SU-DHL-6 (cell line): ENCODE data around the gene IGFBP6.
"Not testable (repeated sequence)": the region's sequence is repeated elsewhere in the genome, so short reads cannot be mapped to it uniquely, and the experiment has no call there.

Experiments used
- H2AFZ ChIP-seq: fragments of 200-600 bp; sonication (generic); 2 replicates; pipeline ENCODE4 v1.6.1; 2014; ENCODE audit warnings: low read depth, mild to moderate bottlenecking, moderate library complexity, mixed read lengths, antibody characterized with exemption, low read length; ENCODE audit not compliant: severe bottlenecking
- H3F3A ChIP-seq: fragments of 200-600 bp; shearing (Covaris generic); 2 replicates; pipeline ENCODE4 v1.6.0; 2016; ENCODE audit warnings: antibody characterized with exemption, mild to moderate bottlenecking; ENCODE audit not compliant: insufficient read depth
- H3K27ac ChIP-seq: fragments of 200-600 bp; sonication (generic); 2 replicates; pipeline ENCODE4 v1.5.1; 2016; ENCODE audit warnings: low read depth, mild to moderate bottlenecking, low read length, moderate library complexity, mixed read lengths
- H3K27me3 ChIP-seq: fragments of 200-600 bp; sonication (generic), shearing (Covaris generic); 2 replicates; pipeline ENCODE4 v1.6.0; 2014; ENCODE audit warnings: mild to moderate bottlenecking, low read length
- H3K36me3 ChIP-seq: fragments of 200-600 bp; sonication (generic); 2 replicates; pipeline ENCODE4 v1.6.1; 2014; ENCODE audit warnings: mild to moderate bottlenecking, low read length, mixed read lengths
- H3K4me2 ChIP-seq: fragments of 300-600, 200-600 bp; shearing (Covaris generic), sonication (generic); 2 replicates; pipeline ENCODE4 v1.6.0; 2014; ENCODE audit warnings: low read length, low read depth, mild to moderate bottlenecking; ENCODE audit not compliant: poor library complexity, severe bottlenecking
- H3K4me3 ChIP-seq: fragments of 200-600 bp; sonication (generic); 2 replicates; pipeline ENCODE4 v1.5.1; 2014; ENCODE audit warnings: antibody characterized with exemption, low read length, mild to moderate bottlenecking, mixed read lengths; ENCODE audit not compliant: insufficient read depth, poor library complexity, severe bottlenecking
- H3K79me2 ChIP-seq: fragments of 200-600 bp; sonication (generic); 2 replicates; pipeline ENCODE4 v1.6.1; 2014; ENCODE audit warnings: mild to moderate bottlenecking, low read length, moderate library complexity; ENCODE audit not compliant: insufficient read depth
- H3K9ac ChIP-seq: fragments of 200-600 bp; sonication (generic); 2 replicates; pipeline ENCODE4 v1.7.0; 2014; ENCODE audit warnings: mild to moderate bottlenecking, low read length
- H3K9me2 ChIP-seq: fragments of 200-600 bp; sonication (generic); replicated peaks from 2 replicates; pipeline ENCODE4 v1.6.1; 2014; ENCODE audit warnings: low read length; ENCODE audit not compliant: insufficient read depth
- H3K9me3 ChIP-seq: fragments of 200-600 bp; sonication (generic); 2 replicates; pipeline ENCODE4 v1.6.1; 2014; ENCODE audit warnings: low read length, mixed read lengths; ENCODE audit not compliant: insufficient read depth
- H4K20me1 ChIP-seq: fragments of 200-600 bp; sonication (generic); 2 replicates; pipeline ENCODE4 v1.6.1; 2014; ENCODE audit warnings: low read depth, mild to moderate bottlenecking, antibody characterized with exemption, low read length, moderate library complexity, mixed read lengths
- CTCF ChIP-seq: fragments of 200-600 bp; sonication (generic); IDR thresholded peaks from one replicate; pipeline ENCODE4 v1.5.1; 2017; ENCODE audit warnings: antibody characterized with exemption, mild to moderate bottlenecking, low read length, moderate library complexity; ENCODE audit not compliant: insufficient read depth, poor library complexity, severe bottlenecking
- EZH2phosphoT487 ChIP-seq: fragments of 200-600 bp; sonication (generic), shearing (Covaris generic); conservative IDR thresholded peaks from 2 replicates; pipeline ENCODE4 v1.6.1; 2018; ENCODE audit warnings: mild to moderate bottlenecking, antibody characterized with exemption, low read length, moderate library complexity, mixed read lengths

The IGFBP6 gene

DNA sequence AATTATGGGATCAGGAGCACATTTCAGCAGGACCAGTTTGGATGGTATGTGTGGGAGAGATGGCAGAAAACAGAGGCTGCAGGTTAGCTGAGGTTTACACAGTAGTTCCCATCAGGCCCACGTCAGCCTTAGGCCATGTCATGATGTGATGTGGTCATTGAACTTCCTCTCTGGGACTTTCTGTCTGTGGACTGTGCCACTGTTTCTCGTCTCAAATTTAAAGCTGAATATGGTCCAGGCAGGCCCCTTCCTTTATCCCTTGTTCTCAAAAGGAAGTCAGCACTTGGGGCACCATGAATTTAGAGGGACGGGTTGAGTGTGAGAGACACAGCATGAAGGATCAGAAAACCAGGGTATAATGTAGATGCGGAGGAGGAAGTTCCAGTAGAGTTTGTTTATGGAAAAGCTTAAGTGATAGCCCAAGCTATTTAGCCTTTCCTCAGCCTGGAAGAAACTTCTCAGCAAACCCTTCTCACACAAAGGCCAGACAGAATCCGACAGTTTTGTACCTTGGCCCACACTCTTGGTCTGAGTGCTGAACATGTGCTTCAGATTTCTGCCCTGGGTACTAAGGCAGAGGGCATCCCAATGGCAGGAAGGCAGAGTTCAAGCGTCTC, 3.6 kb upstream of the IGFBP6 start:
- no peaks in the 10 kb centered on the region for H3K79me2 ChIP-seq
- no peak overlapping the region for H3K4me2 ChIP-seq
- H3K9me2 ChIP-seq = no peaks in the 10 kb centered on the region
- no peaks in the 10 kb centered on the region for H3K9me3 ChIP-seq
- H3F3A ChIP-seq = peaks cover 7% of the 10 kb centered on the region
- no peak overlapping the region for H3K9ac ChIP-seq
- H2AFZ ChIP-seq = no peak overlapping the region
- TF ChIP-seq EZH2phosphoT487 (no peak), CTCF (no peak)
- H3K36me3 ChIP-seq = no peaks in the 10 kb centered on the region
- no peaks in the 10 kb centered on the region for H4K20me1 ChIP-seq
- no peak overlapping the region for H3K4me3 ChIP-seq
- H3K27me3 ChIP-seq = no peaks in the 10 kb centered on the region
- no peak overlapping the region for H3K27ac ChIP-seq

GRCh38 chr12:53094394-53094787, 3.1 kb upstream of the IGFBP6 start:
- Histone ChIP-seq H3K27me3 (no peaks in the 10 kb centered on the region), H3K4me2 (no peak overlapping the region), H3F3A (peaks cover 8% of the 10 kb centered on the region), H4K20me1 (no peaks in the 10 kb centered on the region), H3K9me2 (no peaks in the 10 kb centered on the region), H3K9ac (no peak overlapping the region), H3K79me2 (no peaks in the 10 kb centered on the region), H3K27ac (no peak overlapping the region), H3K36me3 (no peaks in the 10 kb centered on the region), H3K4me3 (no peak overlapping the region), H3K9me3 (no peaks in the 10 kb centered on the region), H2AFZ (no peak overlapping the region)
- no peak for TF ChIP-seq EZH2phosphoT487
- no peak for TF ChIP-seq CTCF

- H3K79me2 ChIP-seq, H2AFZ ChIP-seq, H3K27me3 ChIP-seq, H3K4me3 ChIP-seq, H3F3A ChIP-seq, H3K9ac ChIP-seq, H3K4me2 ChIP-seq, H3K36me3 ChIP-seq, H4K20me1 ChIP-seq, H3K9me3 ChIP-seq, H3K9me2 ChIP-seq, H3K27ac ChIP-seq: not testable (repeated sequence)
Measured at GRCh38 chr12:53094796-53095595, 2.5 kb upstream of the IGFBP6 start.

- H3K9ac ChIP-seq, H3K9me2 ChIP-seq, H3K27me3 ChIP-seq, H2AFZ ChIP-seq, H3K27ac ChIP-seq, H3K36me3 ChIP-seq, H3K79me2 ChIP-seq, H3K9me3 ChIP-seq, H3K4me2 ChIP-seq, H4K20me1 ChIP-seq, H3K4me3 ChIP-seq: not testable (repeated sequence)
- peaks cover 11% of the 10 kb centered on the region for H3F3A ChIP-seq
Measured at GRCh38 chr12:53095596-53095895, 1.9 kb upstream of the IGFBP6 start.
